Stimulated activated CD4-positive, alpha-beta T cell treated with anti-CD3 and anti-CD28 coated beads, Interleukin-15, amount 100 ng/mL, for 1 hour (primary cell): Measurements from ENCODE around the gene FSIP1.

Source experiments
- DNase-seq, 2 donors: peaks; one replicate each; pipeline ENCODE4 v3.0.0-alpha.2; 2020; ENCODE audit warnings: low read depth in 1 of 2, low spot score in 1 of 2

FSIP1 gene

DNA sequence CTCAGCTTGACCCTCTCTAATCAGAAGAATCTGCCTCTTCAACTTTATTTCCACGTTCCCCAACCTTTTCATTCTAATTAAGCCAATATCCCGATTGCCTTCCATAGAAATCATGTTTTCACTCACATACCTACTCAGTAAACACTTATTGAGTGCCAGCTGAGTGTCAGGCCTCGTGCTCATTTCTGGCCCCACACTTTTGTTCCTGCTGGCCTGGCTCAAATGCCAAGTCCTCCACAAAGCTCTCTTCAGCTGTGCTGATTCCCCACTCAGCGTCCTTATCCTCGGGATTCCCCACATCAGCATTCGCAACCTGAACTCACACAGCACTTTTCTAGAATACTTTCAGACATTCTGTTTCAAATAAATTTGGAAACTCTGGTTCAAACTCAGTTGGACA lies 132.9 kb downstream of the FSIP1 start:
- DNase-seq = no peak

DNA sequence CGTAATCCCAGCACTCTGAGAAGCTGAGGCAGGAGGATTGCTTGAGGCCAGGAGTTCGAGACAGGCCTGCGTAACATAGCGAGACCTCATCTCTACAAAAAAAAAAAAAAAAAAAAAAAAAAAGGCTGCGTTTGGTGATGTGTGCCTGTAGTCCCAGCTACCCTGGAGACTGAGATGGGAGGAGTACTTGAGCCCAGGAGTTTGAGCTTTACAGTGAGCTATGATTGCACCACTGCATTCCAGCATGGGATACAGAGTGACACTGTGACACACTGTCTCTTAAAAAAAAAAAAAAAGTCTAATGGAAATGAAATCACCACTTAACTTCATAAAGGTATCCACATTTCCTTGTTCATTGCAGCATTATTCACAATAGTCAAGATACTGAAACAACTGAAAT lies 136.2 kb downstream of the FSIP1 start:
- DNase-seq = no peak

DNA sequence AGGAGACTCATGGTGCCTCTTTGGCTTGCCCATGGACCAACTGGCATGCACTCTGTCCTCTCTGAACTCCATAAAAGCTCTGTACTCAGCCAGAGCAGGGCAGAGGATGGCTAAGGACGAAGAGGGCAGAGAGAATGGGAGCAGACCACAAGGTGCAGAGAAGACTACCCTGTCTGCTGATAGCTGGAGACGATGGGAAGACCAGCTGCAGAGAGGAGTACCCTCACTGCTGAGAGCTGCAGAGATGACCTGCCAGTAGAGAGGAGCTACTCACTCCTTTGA lies 136.7 kb downstream of the FSIP1 start:
- DNase-seq = no peak

- no peak for DNase-seq
Observed at GRCh38 chr15:39645138-39645975, 137.3 kb downstream of the FSIP1 start.

GRCh38 chr15:39644136-39644535 lies 138.5 kb downstream of the FSIP1 start:
- no peak for DNase-seq

DNA sequence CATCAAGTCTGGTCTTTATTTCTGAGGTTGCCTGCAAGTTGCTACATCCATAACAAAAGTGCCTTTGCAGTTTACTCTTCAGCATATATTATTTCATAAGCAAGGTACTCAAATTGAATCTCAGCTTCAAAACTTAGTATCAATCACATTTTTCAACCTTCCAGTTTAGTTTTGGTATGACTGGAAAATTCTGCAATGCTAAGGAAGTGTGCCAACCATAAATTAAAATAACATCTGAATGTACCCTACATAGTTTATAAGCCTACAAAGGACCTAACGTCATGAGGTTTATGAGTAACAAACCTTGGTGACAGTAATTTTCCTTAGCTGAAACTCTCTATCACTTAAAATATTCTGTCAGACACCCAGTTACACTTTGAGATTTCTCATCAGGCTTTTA lies 138.9 kb downstream of the FSIP1 start:
- DNase-seq = no peak

DNA sequence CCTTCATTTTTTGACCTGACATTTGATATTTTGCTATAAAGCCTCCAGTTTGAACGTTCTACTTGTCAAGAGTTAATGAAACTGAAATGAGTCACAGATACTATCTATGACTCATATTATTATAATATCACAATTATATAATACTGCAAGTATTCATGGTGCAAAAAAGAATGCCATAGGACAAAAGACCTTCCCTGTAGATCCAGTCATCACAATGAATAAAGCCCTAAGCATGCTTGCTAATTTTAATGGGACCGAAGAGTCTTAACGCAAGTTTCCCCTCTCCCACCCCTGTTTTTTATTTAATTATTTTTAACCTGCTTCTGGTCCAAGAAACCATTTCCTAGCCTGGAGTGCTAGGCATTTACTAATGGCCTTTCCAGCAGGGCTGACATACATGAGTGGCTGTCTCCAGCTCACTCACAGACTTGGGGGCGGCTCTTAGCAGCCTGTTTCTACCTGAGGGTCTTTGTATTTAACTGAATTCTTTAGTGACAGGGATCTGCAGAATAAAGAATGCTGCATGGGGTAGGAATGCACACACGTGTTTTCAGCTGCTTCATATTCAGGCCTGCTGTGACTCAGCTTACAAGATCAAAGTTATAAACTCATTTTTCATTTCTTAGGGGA lies 140.5 kb downstream of the FSIP1 start:
- no peak for DNase-seq

DNA sequence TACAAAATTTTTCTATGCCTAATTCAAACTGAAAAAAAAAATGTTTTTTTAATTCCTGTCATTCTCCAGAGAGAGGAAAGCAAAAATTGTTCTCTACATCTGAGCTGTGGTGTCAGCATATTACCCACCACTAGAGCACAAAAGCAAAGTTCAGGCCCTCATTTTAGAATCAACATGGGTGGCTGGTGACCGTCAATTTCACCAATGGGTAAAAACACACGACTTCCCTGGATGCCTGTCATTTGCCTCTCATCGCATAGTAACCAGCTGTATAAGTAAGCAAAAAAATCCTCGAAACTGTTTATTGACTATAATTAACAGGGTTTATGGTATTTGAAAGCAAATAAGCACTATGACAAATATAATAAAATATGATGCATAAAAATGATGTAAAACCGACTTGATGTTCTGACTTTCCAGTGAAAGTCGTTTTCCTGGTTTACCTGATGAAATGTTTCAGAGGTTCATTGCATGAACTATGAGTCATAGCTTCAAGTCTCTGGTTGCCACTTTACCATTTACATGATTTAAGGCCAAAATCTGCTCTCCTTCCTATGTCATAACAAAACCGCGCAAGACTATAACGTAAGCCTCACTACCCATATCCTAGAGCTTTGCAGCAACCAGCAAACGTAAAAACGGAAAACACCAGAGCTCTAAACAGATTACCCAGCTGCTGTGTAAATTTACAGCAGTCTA lies 141.3 kb downstream of the FSIP1 start:
- DNase-seq = no peak

- no peak for DNase-seq
Observed at GRCh38 chr15:39640665-39641064, 142.0 kb downstream of the FSIP1 start.

DNA sequence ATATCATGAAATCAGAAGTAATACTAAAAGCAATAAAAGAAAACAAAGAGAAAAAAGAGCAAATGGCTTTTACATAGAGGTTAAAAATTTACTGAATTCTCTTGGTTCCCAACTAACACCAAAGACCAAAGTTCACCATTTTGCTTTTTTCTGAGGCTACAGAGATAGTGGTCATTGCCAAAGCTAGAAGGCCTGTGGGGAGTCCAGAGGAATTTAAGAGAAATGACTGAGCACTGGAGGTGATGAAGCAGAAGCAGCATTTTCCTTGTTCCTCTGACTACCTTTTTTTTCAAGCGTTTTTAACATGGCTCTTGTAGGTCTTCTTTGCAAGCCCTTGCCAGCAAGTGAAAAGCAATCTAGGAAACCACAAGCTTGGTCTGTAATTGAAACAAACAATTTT lies 143.6 kb downstream of the FSIP1 start:
- no peak for DNase-seq

- DNase-seq = no peak
Observed at GRCh38 chr15:39638041-39638440, 144.6 kb downstream of the FSIP1 start.

DNA sequence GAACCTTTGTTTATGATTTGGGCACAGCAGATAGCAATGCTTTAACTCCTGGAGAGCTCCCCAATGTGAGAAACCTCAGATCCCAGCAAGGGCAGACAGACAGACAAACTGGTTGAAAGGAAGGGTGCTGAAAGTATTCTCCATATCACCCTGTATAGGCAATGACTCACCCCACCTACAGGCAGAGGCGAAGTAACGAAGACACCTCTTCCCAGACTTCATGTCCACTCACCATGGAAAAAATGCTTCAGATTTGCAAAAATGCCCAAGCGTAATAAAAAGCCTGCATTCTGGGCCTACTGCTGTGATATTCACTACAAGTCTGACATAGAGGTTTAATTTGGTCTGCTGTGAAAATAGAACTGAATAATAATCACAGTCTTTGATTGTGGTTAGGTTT lies 151.3 kb downstream of the FSIP1 start:
- no peak for DNase-seq

DNA sequence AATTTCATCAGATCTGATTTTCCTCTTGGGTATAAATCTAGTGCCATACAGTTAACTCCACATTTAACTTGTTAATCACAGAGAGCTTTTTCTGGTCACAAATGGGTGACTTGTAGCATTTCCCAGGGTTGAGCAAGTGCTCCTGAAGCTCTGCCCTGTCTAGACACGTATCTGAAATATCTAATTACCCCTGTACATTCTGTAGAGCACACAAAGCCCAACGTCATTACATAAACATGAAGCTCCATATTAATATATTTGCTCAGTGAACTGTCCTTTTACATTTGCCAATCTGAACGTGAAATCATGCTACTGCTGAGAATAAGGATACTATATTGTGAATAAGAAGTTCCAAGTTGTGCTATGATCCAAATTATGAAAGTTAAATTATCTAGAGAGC lies 152.7 kb downstream of the FSIP1 start:
- DNase-seq = no peak

- peak in 1 of 2 donors; percentile 50 for DNase-seq
Observed at GRCh38 chr15:39629371-39629770, 153.3 kb downstream of the FSIP1 start.

DNA sequence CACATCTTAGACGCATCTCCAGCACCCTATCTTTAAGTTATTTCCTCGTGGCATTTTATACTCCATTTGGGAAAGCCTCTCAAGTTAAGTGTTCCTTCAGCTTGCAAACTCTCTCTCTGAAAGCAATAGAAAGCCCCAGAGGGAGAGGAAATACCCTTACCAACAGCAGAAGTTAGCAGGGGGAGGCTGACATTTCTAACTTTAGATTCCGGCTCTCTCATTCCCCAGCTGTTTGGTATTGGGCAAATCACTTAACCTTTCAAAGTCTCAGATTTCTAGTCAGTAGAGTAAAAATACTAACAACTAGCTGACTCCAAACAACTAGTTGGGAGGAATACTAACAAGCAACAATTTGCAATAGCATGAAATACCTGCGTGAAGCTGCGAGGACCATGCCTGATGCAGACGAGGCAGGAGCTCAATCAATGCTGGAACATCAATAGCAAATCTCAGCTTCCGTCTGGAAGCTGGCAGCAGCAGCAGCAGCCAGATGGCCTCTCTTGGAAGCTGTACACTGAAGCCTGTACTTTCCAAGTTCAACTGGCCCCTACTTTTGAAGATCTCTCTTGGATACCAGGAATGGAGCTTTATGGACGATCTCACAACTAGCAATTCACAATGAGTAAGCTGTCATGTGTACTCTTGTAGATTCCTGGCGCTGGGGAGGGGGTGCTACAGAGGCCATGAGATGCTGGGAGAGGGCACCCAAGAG lies 153.9 kb downstream of the FSIP1 start:
- no peak for DNase-seq

DNA sequence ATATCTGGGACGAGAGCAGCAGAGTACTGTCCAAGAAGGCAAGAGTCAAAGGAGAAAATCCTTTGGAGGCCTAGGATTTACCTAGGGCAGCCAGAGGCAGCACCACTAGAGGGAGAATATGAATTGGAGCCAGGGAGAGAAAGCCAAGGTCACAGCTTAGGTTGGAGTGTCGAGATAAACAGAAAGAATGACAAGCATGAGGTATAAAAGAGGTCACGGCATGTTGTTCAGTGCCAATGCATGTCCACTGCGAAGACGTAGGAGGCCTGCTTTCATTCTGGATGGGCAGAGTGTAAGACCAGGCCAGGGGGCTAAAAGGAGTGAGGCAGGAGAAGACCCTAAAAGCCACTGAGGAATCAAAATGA lies 154.5 kb downstream of the FSIP1 start:
- DNase-seq = no peak

DNA sequence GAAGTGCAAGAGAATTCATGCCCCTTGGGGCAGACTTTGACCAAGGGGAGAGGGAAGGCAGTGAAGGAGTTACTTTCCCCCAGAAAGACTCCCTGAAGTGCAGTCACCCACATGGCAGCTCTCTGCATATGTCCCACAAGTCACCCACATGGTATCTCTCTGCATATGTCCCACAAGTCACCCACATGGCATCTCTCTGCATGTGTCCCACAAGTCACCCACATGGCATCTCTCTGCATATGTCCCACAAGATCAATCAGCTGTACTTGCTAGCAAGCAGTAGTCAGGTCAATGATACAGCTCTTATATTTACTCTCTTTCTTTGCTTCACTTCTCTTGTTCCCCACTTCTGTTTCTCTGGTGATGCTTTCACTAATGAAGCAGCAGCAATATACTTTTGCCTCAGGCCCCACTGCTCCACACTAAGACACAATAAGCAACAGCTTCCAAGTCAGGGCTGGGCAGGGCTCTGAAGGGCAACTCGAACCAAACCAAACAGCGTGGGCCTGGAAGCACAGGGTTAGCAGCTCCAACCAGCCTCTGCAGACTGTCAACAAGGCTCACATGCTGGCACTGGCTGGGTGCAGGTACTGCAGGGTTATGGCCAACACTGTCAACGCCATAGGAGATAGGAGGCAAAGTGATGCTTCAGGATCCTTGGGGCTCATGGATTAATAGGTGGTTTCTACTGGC lies 155.0 kb downstream of the FSIP1 start:
- no peak for DNase-seq

DNA sequence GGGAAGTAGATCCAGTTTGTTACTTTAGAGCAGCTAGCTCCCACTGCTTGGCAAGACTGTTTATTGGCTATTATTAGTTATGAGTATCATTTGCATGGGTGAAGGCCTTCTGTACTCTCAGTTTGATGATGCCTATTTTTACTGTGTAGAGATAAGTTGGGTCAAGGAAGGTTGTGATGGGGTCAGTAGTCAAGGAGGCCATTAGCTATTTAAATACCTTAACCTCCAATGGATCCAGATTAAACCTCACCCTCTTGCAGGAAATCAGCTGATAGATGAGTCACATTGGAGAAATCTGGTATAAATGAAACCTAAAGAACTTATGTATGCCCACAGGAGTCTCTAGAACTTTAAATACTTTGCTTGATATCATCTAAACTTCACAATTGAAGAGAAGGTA lies 156.8 kb downstream of the FSIP1 start:
- DNase-seq = no peak

DNA sequence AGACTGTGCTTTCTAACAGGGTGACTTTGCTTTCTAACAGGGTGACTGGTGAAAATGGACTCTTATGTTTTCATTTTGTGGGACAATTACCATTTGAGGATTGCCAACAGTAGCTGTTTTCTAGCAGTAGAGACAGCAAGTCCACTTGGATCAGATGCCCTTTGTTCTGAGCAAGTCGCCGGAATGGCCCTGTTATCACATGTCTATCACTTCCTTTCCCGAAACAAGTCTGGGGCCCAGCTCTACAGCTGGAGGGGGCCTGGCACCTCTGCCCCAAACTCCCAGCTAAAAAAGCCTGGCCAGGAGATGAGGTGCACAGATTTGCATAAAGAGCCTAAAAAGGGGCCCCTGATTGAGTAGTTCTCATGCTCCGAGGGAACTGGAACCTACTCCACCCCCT lies 157.2 kb downstream of the FSIP1 start:
- no peak for DNase-seq

GRCh38 chr15:39624806-39625205 lies 157.8 kb downstream of the FSIP1 start:
- DNase-seq = peak in 1 of 2 donors; percentile 45

- no peak for DNase-seq
Observed at GRCh38 chr15:39623529-39623931, 159.1 kb downstream of the FSIP1 start.
